Nephron progenitor cell (in vitro differentiated cells): ENCODE results near the gene EPHB4.
"Not testable (repeated sequence)": the region's sequence is repeated elsewhere in the genome, so short reads cannot be mapped to it uniquely, and the experiment has no call there.

Source experiments
- DNase-seq: peaks from one replicate; pipeline ENCODE4 v3.0.0; 2021
- H3K27ac Mint-ChIP-seq: 2 replicates; pipeline ENCODE4 v1.8.0; 2021; ENCODE audit warnings: mild to moderate bottlenecking, moderate library complexity, mixed read lengths
- H3K27me3 Mint-ChIP-seq: 2 replicates; pipeline ENCODE4 v1.8.0; 2021; ENCODE audit warnings: mild to moderate bottlenecking, low read depth, mixed read lengths; ENCODE audit not compliant: poor library complexity
- H3K36me3 Mint-ChIP-seq: 2 replicates; pipeline ENCODE4 v1.8.0; 2021; ENCODE audit warnings: low read depth, mixed read lengths
- H3K4me1 Mint-ChIP-seq: 2 replicates; pipeline ENCODE4 v1.8.0; 2021; ENCODE audit warnings: mixed read lengths
- H3K4me3 Mint-ChIP-seq: 2 replicates; pipeline ENCODE4 v1.8.0; 2021; ENCODE audit warnings: mild to moderate bottlenecking, moderate library complexity, mixed read lengths
- H3K9me3 Mint-ChIP-seq: 2 replicates; pipeline ENCODE4 v1.8.0; 2021; ENCODE audit warnings: mild to moderate bottlenecking, moderate library complexity, mixed read lengths
- CTCF ChIP-seq: fragments of 200-600 bp; sonication (generic); IDR thresholded peaks from 2 replicates; pipeline ENCODE4 v1.5.0; 2021; ENCODE audit warnings: antibody characterized with exemption

EPHB4 gene

GRCh38 chr7:100856871-100857282 is 29.6 kb upstream of the EPHB4 start:
- H3K27me3 Mint-ChIP-seq: peaks cover 4% of the 10 kb centered on the region
- no peaks in the 10 kb centered on the region for H3K9me3 Mint-ChIP-seq
- TF ChIP-seq CTCF: no peak
- peaks cover 15% of the 10 kb centered on the region for H3K4me1 Mint-ChIP-seq
- DNase-seq: peak; percentile 16
- H3K36me3 Mint-ChIP-seq: no peaks in the 10 kb centered on the region
- no peak overlapping the region for H3K27ac Mint-ChIP-seq
- H3K4me3 Mint-ChIP-seq: no peak overlapping the region

GRCh38 chr7:100855515-100855914 is 28.2 kb upstream of the EPHB4 start:
- Mint-ChIP-seq H3K4me1 (peaks cover 18% of the 10 kb centered on the region), H3K9me3 (no peaks in the 10 kb centered on the region), H3K36me3 (no peaks in the 10 kb centered on the region), H3K27ac (no peak overlapping the region), H3K4me3 (no peak overlapping the region), H3K27me3 (peaks cover 4% of the 10 kb centered on the region)
- no peak for TF ChIP-seq CTCF
- no peak for DNase-seq

GRCh38 chr7:100854899-100855298 is 27.6 kb upstream of the EPHB4 start:
- not testable (repeated sequence) for H3K27me3 Mint-ChIP-seq, H3K36me3 Mint-ChIP-seq, H3K27ac Mint-ChIP-seq, H3K9me3 Mint-ChIP-seq, H3K4me3 Mint-ChIP-seq, DNase-seq
- H3K4me1 Mint-ChIP-seq: peaks cover 15% of the 10 kb centered on the region

- Mint-ChIP-seq H3K9me3 (no peaks in the 10 kb centered on the region), H3K4me3 (no peak overlapping the region), H3K4me1 (peaks cover 11% of the 10 kb centered on the region), H3K27ac (no peak overlapping the region), H3K36me3 (no peaks in the 10 kb centered on the region), H3K27me3 (peaks cover 8% of the 10 kb centered on the region)
- DNase-seq: no peak
- TF ChIP-seq CTCF: no peak
Observed at GRCh38 chr7:100854146-100854895, 27.0 kb upstream of the EPHB4 start.

GRCh38 chr7:100852048-100852872 is 24.9 kb upstream of the EPHB4 start, which contains the start of gene SLC12A9:
SLC12A9 (plus strand) TSS chr7:100852713; CDS start chr7:100854198, 1,485 bp downstream.
- peaks cover 11% of the 10 kb centered on the region for H3K4me1 Mint-ChIP-seq
- no peaks in the 10 kb centered on the region for H3K9me3 Mint-ChIP-seq
- H3K27ac Mint-ChIP-seq: no peak within 1 kb of the TSS
- peak; percentile 93 for TF ChIP-seq CTCF
- DNase-seq: peak; percentile 90
- H3K4me3 Mint-ChIP-seq: peak within 1 kb of the TSS; percentile 88
- peaks cover 8% of the 10 kb centered on the region for H3K27me3 Mint-ChIP-seq
- H3K36me3 Mint-ChIP-seq: no peaks in the 10 kb centered on the region

- H3K36me3 Mint-ChIP-seq: no peaks in the 10 kb centered on the region
- DNase-seq: no peak
- H3K4me3 Mint-ChIP-seq: no peak overlapping the region
- H3K27me3 Mint-ChIP-seq: peaks cover 4% of the 10 kb centered on the region
- H3K4me1 Mint-ChIP-seq: peaks cover 23% of the 10 kb centered on the region
- TF ChIP-seq CTCF: no peak
- no peaks in the 10 kb centered on the region for H3K9me3 Mint-ChIP-seq
- no peak overlapping the region for H3K27ac Mint-ChIP-seq
Observed at GRCh38 chr7:100847360-100847759, 20.0 kb upstream of the EPHB4 start.
